ENCODE results near the gene TRRAP. TPM values are rescaled to one million over a fixed set of nuclear protein-coding genes. Genes with fewer than 3 reads are reported as not detected.
"Not testable (repeated sequence)": the region's sequence is repeated elsewhere in the genome, so short reads cannot be mapped to it uniquely, and the experiment has no call there.

Gene TRRAP
- total RNA-seq, 4 donors from 2014 or later: 46.4 to 69.4 (median 53.0) TPM

DNA sequence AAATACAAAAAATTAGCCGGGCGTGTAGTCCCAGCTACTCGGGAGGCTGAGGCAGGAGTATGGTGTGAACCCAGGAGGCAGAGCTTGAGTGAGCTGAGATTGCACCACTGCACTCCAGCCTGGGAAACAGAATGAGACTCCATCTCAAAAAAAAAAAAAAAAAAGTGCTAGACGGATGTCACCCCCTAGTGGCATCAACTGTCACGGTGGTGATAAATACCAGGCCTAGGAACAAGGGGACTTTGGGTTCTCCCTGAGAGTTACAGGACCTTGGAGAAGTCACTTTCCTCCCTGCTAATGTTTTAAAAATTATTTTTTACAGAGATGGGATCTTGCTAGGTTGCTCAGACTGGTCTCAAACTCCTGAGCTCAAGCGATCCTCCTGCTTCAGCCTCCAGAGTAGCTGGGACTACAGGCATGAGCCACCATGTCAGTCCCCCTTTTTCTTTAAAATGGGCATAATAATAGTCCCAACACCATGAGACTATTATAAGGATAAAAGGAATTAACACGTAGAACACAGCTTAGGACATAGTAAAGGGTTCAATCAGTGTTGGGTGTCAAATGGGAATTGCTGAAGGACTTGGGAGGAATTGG lies 5.9 kb upstream of the TRRAP start:
- no peak for TF ChIP-seq POLR2A (IDR thresholded peaks at IDR 0.05)
- TF ChIP-seq, protein P1, sequence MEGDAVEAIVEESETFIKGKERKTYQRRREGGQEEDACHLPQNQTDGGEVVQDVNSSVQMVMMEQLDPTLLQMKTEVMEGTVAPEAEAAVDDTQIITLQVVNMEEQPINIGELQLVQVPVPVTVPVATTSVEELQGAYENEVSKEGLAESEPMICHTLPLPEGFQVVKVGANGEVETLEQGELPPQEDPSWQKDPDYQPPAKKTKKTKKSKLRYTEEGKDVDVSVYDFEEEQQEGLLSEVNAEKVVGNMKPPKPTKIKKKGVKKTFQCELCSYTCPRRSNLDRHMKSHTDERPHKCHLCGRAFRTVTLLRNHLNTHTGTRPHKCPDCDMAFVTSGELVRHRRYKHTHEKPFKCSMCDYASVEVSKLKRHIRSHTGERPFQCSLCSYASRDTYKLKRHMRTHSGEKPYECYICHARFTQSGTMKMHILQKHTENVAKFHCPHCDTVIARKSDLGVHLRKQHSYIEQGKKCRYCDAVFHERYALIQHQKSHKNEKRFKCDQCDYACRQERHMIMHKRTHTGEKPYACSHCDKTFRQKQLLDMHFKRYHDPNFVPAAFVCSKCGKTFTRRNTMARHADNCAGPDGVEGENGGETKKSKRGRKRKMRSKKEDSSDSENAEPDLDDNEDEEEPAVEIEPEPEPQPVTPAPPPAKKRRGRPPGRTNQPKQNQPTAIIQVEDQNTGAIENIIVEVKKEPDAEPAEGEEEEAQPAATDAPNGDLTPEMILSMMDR (IDR thresholded peaks at IDR 0.05): no peak
- 66 to 71% methylated on average over 7 of the region's 7 CpGs for WGBS, 2 donors
- intact Hi-C loops (cut with DNase I; ENCODE audit: low total_unique reads): no loop called here
- no peak overlapping the region for H3K4me3 ChIP-seq (ENCODE audit: low read depth, poor library complexity, severe bottlenecking)
- DNase-seq (ENCODE audit: low spot score in 2 of 2): peak in 1 of 2 donors; percentile 46

DNA sequence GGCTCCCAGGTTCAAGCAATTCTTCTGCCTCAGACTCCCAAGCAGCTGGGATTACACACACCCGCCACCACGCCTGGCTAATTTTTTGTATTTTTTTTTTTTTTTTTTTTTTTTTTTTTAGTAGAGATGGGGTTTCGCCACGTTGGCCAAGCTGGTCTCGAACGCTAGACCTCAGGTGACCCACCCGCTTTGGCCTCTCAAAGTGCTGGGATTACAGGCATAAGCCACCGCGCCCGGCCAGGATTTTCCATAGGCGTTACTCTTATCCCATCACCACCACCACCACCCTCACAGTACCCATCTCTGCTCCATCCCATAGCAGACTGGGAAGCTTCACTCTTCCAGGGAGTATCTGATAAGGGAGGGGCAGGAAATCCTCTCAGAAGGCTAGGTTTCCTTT lies 4.7 kb upstream of the TRRAP start:
- intact Hi-C loops (cut with DNase I; ENCODE audit: low total_unique reads); H3K4me3 ChIP-seq (ENCODE audit: low read depth, poor library complexity, severe bottlenecking): not testable (repeated sequence)
- WGBS, 2 donors: 94 to 97% methylated on average over 11 of the region's 11 CpGs
- DNase-seq (ENCODE audit: low spot score in 2 of 2): peak in 1 of 2 donors; percentile 67

DNA sequence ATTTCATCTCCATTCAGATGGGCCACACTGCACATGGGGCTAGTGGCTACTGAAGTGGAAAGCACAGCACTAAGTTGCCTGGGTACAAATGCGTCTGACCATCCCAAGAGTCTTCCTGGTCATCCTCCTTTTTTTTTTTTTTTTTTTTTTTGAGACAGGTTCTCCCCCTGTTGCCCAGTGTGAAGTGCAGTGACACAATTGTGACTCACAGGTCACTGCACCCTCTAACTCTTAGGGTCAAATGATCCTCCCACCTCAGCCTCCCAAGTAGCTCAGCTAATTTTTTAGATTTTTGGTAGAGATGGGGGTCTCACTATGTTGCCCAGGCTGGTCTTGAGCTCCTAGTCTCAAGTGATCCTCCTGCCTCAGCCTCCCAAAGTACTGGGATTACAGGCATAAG lies 3.4 kb upstream of the TRRAP start:
- no peak for DNase-seq (ENCODE audit: low spot score in 2 of 2)
- no peak overlapping the region for H3K4me3 ChIP-seq (ENCODE audit: low read depth, poor library complexity, severe bottlenecking)
- intact Hi-C loops (cut with DNase I; ENCODE audit: low total_unique reads): no loop called here
- TF ChIP-seq, protein P1 (IDR thresholded peaks at IDR 0.05): no peak
- TF ChIP-seq POLR2A (IDR thresholded peaks at IDR 0.05): no peak
- 96 to 100% methylated on average over 1 of the region's 1 CpG for WGBS, 2 donors

DNA sequence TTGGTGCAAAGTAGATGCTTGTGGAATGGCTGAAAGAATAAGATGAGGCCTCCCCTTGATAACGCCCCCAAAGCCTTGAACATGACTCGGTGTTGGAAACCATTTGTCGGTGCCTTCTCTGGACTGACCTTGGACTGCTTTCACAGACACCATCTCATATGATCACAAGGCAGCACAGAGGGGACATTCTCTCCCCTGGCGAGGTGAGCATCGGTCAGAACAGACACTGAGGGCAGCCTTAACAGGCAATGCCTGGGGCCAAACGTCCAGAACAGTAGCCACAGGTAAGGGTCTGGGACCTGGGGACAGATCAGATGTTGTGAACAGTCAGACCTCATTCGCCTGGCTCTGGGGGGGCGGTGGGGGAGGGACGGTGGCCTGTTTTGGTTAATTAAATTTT lies 2.8 kb upstream of the TRRAP start:
- TF ChIP-seq POLR2A (IDR thresholded peaks at IDR 0.05): no peak
- TF ChIP-seq, protein P1 (IDR thresholded peaks at IDR 0.05): no peak
- no peak overlapping the region for H3K4me3 ChIP-seq (ENCODE audit: low read depth, poor library complexity, severe bottlenecking)
- peak in 1 of 2 donors; percentile 42 for DNase-seq (ENCODE audit: low spot score in 2 of 2)
- 75 to 88% methylated on average over 9 of the region's 9 CpGs for WGBS, 2 donors
- intact Hi-C loops (cut with DNase I; ENCODE audit: low total_unique reads): no loop called here

DNA sequence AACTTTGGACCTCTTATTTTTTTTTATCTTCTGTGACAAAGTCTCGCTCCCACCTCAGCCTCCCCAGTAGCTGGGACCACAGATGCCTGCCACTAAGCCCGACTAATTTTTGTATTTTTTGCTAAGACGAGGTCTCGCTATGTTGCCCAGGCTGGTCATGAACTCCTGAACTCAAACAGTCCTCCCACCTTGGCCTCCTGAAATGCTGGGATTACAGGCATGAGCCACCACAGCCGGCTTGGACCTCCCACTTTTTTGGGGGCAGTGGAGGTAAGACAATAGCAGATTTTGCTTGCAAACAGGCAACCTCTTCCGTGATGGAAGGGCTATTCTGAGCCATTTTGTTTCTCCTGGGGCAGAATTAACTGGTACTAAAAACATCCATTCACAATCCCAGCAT lies 1.2 kb upstream of the TRRAP start:
- H3K4me3 ChIP-seq (ENCODE audit: low read depth, poor library complexity, severe bottlenecking): no peak overlapping the region
- TF ChIP-seq POLR2A (IDR thresholded peaks at IDR 0.05): no peak
- TF ChIP-seq, protein P1 (IDR thresholded peaks at IDR 0.05): no peak
- DNase-seq (ENCODE audit: low spot score in 2 of 2): peak in 1 of 2 donors; percentile 74
- intact Hi-C loops (cut with DNase I; ENCODE audit: low total_unique reads): no loop called here
- WGBS, 2 donors: 91% methylated on average over 6 of the region's 6 CpGs

DNA sequence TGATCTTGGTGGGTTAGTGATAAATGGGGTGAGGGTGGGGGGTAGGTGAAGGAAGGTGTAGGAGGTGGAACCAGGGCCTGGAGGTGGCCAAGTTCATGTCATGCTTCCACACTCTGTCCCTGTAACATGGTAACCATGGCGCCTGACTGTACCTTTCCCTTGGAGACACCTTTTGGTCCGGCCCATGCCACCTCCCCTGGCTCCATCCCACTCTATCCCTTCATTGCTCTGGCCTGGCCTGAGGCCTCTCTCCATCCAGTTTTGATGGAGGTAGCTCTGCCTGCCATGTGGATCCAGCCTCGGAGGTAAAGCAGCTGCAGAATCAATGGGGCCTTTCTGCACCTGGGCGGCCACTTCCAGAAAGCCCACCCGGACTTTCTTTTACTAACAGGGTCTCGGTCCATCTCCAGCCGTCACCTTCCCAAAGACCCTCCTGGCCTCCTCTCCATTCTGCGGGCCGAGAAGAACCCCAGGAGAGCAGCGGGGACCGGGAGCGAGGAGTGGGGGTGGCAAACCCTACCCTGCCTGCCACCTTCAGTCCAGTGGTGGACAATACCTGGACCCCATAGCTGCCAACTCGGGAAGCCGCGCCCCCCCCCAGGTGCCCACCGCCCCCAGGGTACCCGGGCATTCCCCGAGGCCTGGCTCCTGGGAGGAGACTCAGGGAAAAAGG lies 504 bp upstream of the TRRAP start:
- WGBS, 2 donors: 30 to 35% methylated on average over 14 to 18 of the region's 18 CpGs
- peak; percentile 32 to 78 for DNase-seq (ENCODE audit: low spot score in 2 of 2)
- peak overlapping the region; percentile 94 for H3K4me3 ChIP-seq (ENCODE audit: low read depth, poor library complexity, severe bottlenecking)
- TF ChIP-seq, protein P1 (IDR thresholded peaks at IDR 0.05): no peak
- no peak for TF ChIP-seq POLR2A (IDR thresholded peaks at IDR 0.05)
- intact Hi-C loops (cut with DNase I; ENCODE audit: low total_unique reads): no loop called here
